ENCODE data around the gene PIPOX. TPM values are rescaled to one million over a fixed set of nuclear protein-coding genes. Genes with fewer than 3 reads are reported as not detected.

The PIPOX gene
- polyA plus RNA-seq, 1 donor from 2014 or later, result 0.15 TPM

DNA sequence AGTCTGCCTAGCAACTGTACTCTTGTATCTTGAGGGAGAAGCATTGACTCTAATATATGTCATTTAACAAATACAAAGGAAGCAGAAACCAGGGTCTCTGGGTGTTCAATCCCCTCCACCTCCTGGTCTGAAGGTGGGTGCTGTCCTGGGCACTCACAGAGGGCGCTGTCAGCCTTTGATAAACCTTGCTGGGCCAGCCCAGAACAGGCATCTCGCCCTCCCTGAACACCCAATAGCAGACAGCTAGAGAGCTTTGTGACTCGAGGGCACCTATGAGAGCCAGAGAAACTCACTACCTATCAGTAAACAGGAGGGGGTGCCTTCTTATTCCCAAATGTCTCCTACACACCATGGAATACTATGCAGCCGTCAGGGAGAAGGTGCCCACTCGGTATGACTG, 6.4 kb upstream of the PIPOX start:
- no peaks in the 10 kb centered on the region for H3K4me1 Mint-ChIP-seq
- H3K27ac Mint-ChIP-seq, result no peak overlapping the region
- H3K4me3 Mint-ChIP-seq, result no peak overlapping the region
- H3K36me3 Mint-ChIP-seq, result peaks cover 3% of the 10 kb centered on the region
- peaks cover 3 to 16% (median 11%) of the 10 kb centered on the region in 3 donors for H3K9me3 Mint-ChIP-seq
- peaks cover 31% of the 10 kb centered on the region for H3K27me3 Mint-ChIP-seq

DNA sequence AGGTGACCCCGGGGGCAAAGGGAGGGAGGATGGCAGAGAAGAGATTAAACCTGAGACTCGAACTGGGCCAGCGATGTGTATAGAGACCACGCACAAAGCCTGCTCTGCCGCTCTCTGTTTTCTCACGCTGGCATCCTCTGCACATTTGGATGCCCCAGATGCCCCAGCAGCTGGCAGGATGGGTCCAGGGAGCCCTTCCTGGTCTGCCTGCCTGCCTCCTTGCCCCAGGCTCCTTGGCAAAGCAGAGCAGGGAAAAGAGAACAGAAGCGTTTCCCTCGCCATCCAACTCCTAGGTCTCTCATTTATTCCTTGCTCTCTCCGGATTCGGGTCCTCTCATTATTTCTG, 5.2 kb upstream of the PIPOX start:
- Mint-ChIP-seq H3K27me3 (peaks cover 25% of the 10 kb centered on the region), H3K4me3 (no peak overlapping the region), H3K9me3 (peaks cover 3 to 16% (median 11%) of the 10 kb centered on the region in 3 donors), H3K36me3 (peaks cover 5% of the 10 kb centered on the region), H3K4me1 (peaks cover 3 to 6% (median 3%) of the 10 kb centered on the region in 3 donors), H3K27ac (no peak overlapping the region)

- Mint-ChIP-seq H3K4me3 (no peak overlapping the region), H3K9me3 (peaks cover 3 to 16% (median 11%) of the 10 kb centered on the region in 3 donors), H3K36me3 (peaks cover 5% of the 10 kb centered on the region), H3K4me1 (peaks cover 6 to 11% (median 8%) of the 10 kb centered on the region in 3 donors), H3K27ac (no peak overlapping the region), H3K27me3 (peaks cover 22% of the 10 kb centered on the region)
These were observed 4.7 kb upstream of the PIPOX start for GRCh38 chr17:29038085-29038795.

- H3K36me3 Mint-ChIP-seq, result peaks cover 5% of the 10 kb centered on the region
- H3K9me3 Mint-ChIP-seq, result peaks cover 0 to 4% (median 0%) of the 10 kb centered on the region in 3 donors
- H3K4me3 Mint-ChIP-seq, result no peak overlapping the region
- no peak overlapping the region for H3K27ac Mint-ChIP-seq
- peaks cover 13 to 17% (median 15%) of the 10 kb centered on the region in 3 donors for H3K4me1 Mint-ChIP-seq
- peaks cover 9% of the 10 kb centered on the region for H3K27me3 Mint-ChIP-seq
These were observed 3.0 kb upstream of the PIPOX start for GRCh38 chr17:29039764-29040598.

- no peaks in the 10 kb centered on the region for H3K9me3 Mint-ChIP-seq
- H3K27me3 Mint-ChIP-seq, result peaks cover 2% of the 10 kb centered on the region
- peaks cover 13 to 17% (median 15%) of the 10 kb centered on the region in 3 donors for H3K4me1 Mint-ChIP-seq
- peaks cover 2% of the 10 kb centered on the region for H3K36me3 Mint-ChIP-seq
- H3K27ac Mint-ChIP-seq, result peak overlapping the region in 1 of 3 donors; percentile 74
- no peak overlapping the region for H3K4me3 Mint-ChIP-seq
These were observed 1.9 kb upstream of the PIPOX start for GRCh38 chr17:29041091-29041490.

DNA sequence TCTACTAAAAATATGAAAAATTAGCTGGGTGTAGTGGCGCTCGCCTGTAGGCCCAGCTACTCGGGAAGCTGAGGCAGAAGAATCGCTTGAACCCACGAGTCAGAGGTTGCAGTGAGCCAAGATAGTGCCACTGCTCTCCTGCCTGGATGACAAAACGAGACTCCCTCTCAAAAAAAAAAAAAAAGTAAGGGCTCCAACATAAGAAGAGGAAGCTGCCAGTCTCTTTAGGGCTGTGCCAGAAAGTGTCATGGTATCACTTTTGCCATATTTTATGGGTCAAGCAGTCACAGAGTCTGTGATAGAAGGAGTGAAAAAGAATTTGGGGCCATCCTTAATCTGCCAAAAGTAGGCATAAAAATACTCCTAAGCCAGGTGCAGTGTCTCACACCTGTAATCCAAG, 1.4 kb upstream of the PIPOX start:
- H3K4me3 Mint-ChIP-seq, result no peak overlapping the region
- H3K27ac Mint-ChIP-seq, result no peak overlapping the region
- peaks cover 3% of the 10 kb centered on the region for H3K27me3 Mint-ChIP-seq
- no peaks in the 10 kb centered on the region for H3K9me3 Mint-ChIP-seq
- H3K36me3 Mint-ChIP-seq, result peaks cover 2% of the 10 kb centered on the region
- peaks cover 13 to 17% (median 15%) of the 10 kb centered on the region in 3 donors for H3K4me1 Mint-ChIP-seq

GRCh38 chr17:29042026-29042678, 789 bp upstream of the PIPOX start:
- peaks cover 13 to 17% (median 15%) of the 10 kb centered on the region in 3 donors for H3K4me1 Mint-ChIP-seq
- peaks cover 4% of the 10 kb centered on the region for H3K27me3 Mint-ChIP-seq
- no peaks in the 10 kb centered on the region for H3K9me3 Mint-ChIP-seq
- peak overlapping the region in 1 of 4 donors; percentile 47 for H3K4me3 Mint-ChIP-seq
- H3K27ac Mint-ChIP-seq, result no peak overlapping the region
- H3K36me3 Mint-ChIP-seq, result peaks cover 2% of the 10 kb centered on the region

DNA sequence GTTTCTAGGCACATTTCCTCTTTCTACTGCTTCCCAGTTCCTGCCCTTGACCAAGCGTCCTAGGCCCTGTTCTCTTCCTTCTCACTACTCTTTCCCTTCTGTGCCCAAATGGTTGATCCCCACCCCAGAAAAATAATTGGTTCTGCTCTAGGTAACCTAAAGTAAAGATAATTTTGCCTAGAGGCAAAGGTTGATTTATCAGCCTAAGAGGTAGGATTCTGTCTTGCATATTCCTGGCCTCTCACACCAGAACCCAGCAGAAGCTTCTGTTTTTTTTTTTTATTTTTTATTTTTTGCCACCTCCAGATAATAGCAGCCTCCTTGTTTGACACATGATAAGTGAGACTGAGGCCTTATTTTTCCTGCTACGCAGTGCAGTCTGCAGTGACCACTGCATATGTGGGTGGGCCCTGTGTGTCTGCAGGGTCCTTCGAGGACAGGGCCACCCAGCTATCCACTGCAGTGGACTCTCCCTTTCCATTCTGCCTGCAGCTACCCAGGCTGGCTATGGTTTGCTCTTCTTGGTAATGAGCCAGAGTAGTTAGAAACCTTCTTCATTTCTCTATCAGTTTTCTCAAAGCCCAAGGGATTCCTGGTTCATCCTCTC, 701 bp downstream of the PIPOX start:
- H3K4me1 Mint-ChIP-seq, result peaks cover 16 to 21% (median 19%) of the 10 kb centered on the region in 3 donors
- peak overlapping the region in 2 of 3 donors; percentile 2 to 73 for H3K27ac Mint-ChIP-seq
- H3K36me3 Mint-ChIP-seq, result peaks cover 2% of the 10 kb centered on the region
- peak overlapping the region in 1 of 4 donors; percentile 58 for H3K4me3 Mint-ChIP-seq
- H3K27me3 Mint-ChIP-seq, result peaks cover 4% of the 10 kb centered on the region
- H3K9me3 Mint-ChIP-seq, result no peaks in the 10 kb centered on the region

GRCh38 chr17:29045026-29045425, 2.1 kb downstream of the PIPOX start:
- no peaks in the 10 kb centered on the region for H3K9me3 Mint-ChIP-seq
- peaks cover 9% of the 10 kb centered on the region for H3K27me3 Mint-ChIP-seq
- H3K27ac Mint-ChIP-seq, result no peak overlapping the region
- peaks cover 16 to 21% (median 19%) of the 10 kb centered on the region in 3 donors for H3K4me1 Mint-ChIP-seq
- H3K4me3 Mint-ChIP-seq, result no peak overlapping the region
- H3K36me3 Mint-ChIP-seq, result peaks cover 2% of the 10 kb centered on the region

DNA sequence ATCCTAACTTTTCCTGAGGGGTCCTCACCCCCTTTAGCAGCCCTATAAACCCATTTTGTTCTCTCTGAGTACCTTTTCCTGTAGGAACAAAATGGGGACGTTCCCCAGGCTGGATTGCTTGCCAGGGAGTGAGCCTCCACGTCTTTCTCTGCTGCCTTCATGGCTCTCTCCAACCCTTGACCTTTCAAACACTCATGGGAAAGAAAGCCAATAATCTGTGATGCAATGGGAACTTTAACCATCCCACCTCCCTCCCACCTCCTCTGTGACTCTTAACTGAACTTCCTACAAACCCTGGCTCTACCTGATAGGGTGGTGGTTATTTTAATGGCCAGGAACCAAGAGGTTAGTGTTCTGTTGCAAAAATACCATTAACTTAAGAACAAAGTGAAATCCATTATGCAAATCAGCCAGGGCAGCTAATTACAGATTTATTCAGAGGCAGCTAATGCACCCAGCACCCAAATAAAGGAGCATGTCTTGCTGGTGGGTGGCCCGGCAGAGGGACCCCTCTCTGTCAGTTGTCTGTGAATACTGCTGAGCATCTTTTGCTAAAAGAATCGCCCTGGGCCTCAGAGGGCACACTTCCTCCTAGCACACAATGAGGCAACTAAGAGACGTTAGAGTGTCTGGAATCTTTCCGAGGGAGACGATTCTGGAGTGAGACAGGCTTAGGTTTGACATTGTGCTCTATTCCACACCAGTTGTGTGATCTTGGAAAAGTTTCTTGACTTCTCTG, 3.0 kb downstream of the PIPOX start:
- H3K4me1 Mint-ChIP-seq, result peaks cover 16 to 21% (median 19%) of the 10 kb centered on the region in 3 donors
- H3K4me3 Mint-ChIP-seq, result no peak overlapping the region
- no peaks in the 10 kb centered on the region for H3K9me3 Mint-ChIP-seq
- no peak overlapping the region for H3K27ac Mint-ChIP-seq
- H3K36me3 Mint-ChIP-seq, result peaks cover 2% of the 10 kb centered on the region
- peaks cover 13% of the 10 kb centered on the region for H3K27me3 Mint-ChIP-seq

GRCh38 chr17:29046473-29046839, 3.5 kb downstream of the PIPOX start:
- Mint-ChIP-seq H3K4me3 (no peak overlapping the region), H3K9me3 (no peaks in the 10 kb centered on the region), H3K27me3 (peaks cover 17% of the 10 kb centered on the region), H3K27ac (no peak overlapping the region), H3K36me3 (peaks cover 2% of the 10 kb centered on the region), H3K4me1 (peaks cover 16 to 21% (median 19%) of the 10 kb centered on the region in 3 donors)

DNA sequence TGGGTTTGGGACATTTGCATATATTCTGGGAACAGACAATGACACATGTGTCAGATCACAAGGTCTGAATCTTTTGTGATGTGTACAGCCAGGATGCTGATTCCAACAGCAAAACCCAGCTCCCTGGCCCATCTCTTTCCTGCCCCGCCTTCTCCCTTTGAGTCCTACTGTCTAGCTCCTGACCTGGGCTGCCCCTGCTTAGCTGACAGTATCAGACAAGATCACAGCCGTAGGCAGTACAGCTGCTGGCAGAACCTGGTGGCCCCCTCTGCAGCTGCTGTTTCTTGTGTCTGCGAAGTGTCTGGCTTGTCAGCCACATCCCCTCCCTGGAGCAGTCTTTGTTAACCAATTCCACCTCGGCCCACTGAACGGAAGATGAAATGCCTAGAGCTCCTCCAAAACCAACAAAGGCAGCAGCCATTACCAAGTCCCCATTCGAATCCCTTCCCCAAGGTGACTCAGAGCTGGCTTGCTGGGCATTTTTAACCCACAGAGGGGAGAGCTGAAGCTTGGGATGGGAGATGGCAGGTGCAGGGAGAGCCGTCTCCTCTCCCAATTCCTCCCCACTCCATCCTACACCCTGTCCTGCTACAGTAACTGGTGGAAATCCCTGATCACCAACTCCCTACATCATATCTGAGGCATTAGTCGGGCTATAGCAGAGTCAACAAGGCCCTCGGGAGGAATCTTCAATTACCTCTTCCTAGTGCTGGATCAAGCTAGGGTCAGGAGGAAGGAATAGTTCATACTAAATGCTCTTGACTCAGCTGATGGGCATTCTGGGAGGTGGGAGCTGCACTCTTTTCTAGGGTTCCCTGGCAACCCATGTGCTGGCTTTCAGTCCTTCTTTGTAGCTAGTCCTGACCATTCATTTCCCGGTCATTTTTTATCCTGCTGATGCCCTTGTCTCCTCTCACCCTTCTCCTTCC, 5.8 kb downstream of the PIPOX start:
- Mint-ChIP-seq H3K9me3 (no peaks in the 10 kb centered on the region), H3K27ac (no peak overlapping the region), H3K4me1 (peaks cover 5 to 11% (median 6%) of the 10 kb centered on the region in 3 donors), H3K27me3 (peaks cover 21% of the 10 kb centered on the region), H3K4me3 (no peak overlapping the region), H3K36me3 (no peaks in the 10 kb centered on the region)

DNA sequence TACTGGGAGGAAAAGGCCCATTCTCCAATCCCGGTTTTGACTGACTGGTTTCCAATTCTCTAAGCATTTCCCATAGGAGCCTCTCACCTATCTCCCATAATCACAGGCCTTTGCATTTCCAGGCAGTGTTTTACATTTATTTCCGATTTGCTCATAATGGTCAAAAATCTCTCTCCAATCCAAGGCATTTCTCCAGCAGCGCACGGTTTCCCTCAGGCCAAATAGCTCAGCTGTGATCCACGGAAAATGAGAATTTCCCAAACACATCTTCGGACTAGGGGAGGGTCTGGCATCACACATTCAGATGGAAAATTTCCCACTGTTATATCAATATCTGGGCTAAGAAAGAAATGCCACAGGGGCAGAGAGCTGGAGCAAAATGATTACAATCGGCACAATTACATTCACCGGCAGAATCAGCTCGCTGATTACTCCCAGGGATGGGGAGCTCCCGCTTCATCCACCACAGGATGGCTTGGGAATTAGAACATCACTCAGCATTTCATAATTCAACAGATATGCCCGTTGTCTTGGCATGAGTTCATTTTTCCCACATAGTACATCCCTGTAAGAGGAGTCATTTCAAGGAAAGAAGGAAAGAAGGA, 6.7 kb downstream of the PIPOX start:
- H3K4me3 Mint-ChIP-seq, result no peak overlapping the region
- H3K4me1 Mint-ChIP-seq, result peaks cover 2 to 6% (median 3%) of the 10 kb centered on the region in 3 donors
- no peak overlapping the region for H3K27ac Mint-ChIP-seq
- no peaks in the 10 kb centered on the region for H3K36me3 Mint-ChIP-seq
- peaks cover 23% of the 10 kb centered on the region for H3K27me3 Mint-ChIP-seq
- no peaks in the 10 kb centered on the region for H3K9me3 Mint-ChIP-seq
